ENCODE measurements around the gene ABCB10.
"Not testable (repeated sequence)": the region's sequence is repeated elsewhere in the genome, so short reads cannot be mapped to it uniquely, and the experiment has no call there.

Gene ABCB10

GRCh38 chr1:229570891-229571516, 12.5 kb upstream of the ABCB10 start:
- no peak for DNase-seq

DNA sequence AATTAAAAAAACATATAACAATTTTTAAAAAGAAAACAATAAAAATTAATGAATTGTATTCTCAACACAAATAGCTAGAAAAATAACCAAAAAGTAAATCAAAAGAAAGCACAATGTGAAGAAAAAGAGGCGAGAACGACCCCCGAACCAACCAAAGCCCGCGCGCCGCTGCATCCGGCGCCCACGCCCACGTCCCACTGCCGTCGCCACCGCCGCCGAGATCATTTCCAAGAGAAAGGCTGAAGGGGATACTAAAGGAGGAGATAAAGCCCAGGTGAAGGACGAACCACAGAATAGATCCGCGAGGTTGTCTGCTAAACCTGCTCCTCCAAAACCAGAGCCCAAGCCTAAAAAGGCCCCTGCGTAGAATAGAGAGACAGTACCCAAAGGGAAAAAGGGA, 11.8 kb upstream of the ABCB10 start:
- no peak for DNase-seq

DNA sequence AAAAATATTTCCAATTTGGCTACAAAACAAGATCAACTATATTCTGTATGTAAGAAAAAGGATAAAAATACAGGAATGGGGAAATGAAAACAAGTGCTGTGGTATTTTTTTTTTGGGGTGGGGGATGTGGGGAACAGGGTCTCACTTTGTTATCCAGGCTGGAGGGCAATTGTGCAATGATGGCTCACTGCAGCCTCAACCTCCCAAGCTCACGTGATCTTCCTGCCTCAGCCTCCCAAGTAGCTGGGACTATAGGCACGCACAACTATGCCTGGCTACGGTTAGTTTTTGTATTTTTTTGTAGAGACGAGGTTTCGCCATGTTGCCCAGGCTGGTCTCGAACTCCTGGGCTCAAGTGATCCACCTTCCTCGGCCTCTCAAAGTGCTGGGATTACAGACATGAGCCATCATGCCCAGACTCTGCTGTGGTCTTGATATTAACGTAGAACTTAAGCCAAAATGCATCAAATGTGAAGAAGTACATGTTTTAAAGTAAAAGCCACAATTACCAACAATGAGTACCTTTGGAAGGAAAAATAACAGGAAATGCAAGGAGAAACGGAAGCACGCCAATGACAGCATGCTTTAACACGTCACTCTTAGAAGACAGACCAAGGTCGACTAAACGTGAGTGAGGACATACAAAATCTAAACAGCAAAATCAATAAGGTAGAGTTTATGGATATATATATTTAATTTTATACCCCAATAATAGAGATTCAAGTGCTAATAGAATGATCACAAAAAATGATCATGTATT, 8.8 kb upstream of the ABCB10 start:
- no peak for DNase-seq

GRCh38 chr1:229563701-229564100, 5.2 kb upstream of the ABCB10 start:
- no peak for DNase-seq

GRCh38 chr1:229563241-229563640, 4.7 kb upstream of the ABCB10 start:
- DNase-seq: no peak

GRCh38 chr1:229562686-229563085, 4.2 kb upstream of the ABCB10 start:
- DNase-seq: no peak

- DNase-seq: no peak
Measured at GRCh38 chr1:229561141-229561540, 2.6 kb upstream of the ABCB10 start.

- DNase-seq: not testable (repeated sequence)
Measured at GRCh38 chr1:229560124-229560523, 1.6 kb upstream of the ABCB10 start.

DNA sequence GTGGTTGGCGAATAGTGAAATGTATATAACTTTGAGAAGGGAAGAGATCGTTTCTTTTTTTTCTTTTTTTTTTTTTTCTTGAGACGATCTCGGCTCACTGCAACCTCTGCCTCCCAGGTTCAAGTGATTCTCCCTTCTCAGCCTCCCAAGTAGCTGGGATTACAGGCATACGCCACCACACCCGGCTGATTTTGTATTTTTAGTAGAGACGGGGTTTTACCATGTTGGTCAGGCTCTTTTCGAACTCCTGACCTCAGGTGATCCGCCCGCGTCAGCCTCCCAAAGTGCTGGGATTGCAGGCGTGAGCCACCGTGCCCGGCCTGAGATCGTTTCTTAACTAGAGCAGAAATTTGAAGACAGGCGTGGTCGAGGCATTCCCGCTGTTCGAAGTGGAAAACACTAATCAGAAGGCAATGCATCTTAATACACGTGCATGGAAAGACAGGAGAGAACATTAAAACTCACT, 862 bp upstream of the ABCB10 start:
- not testable (repeated sequence) for DNase-seq

DNA sequence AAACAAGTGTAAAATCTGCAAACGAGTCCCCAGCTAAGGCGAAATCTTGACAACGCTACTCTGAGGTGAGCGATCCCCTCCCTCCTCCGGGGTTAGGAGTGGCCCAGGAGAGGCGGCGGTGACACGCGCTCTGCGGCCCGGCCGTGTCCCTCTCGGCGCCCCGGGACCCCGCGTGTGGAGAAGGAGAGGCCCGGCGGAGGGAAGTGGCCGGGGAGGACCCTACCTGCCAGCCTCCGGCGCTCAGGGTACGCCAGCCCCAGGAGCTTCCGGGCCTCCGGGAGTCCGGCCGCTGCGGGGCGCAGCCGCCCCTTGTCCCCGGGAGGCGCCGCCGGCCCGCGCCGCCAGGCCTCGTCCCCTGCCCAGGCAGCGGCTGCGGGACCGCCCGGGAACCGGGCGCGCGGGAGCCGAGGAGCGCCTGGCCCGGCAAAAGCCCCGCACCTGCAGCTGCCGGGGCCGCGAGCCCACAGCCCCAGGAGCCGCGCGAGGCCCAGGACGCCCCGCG, 543 bp downstream of the ABCB10 start:
- DNase-seq: peak; percentile 32

GRCh38 chr1:229557200-229557850, 1.2 kb downstream of the ABCB10 start:
- peak; percentile 30 for DNase-seq

- no peak for DNase-seq
Measured at GRCh38 chr1:229554886-229555621, 3.5 kb downstream of the ABCB10 start.

DNA sequence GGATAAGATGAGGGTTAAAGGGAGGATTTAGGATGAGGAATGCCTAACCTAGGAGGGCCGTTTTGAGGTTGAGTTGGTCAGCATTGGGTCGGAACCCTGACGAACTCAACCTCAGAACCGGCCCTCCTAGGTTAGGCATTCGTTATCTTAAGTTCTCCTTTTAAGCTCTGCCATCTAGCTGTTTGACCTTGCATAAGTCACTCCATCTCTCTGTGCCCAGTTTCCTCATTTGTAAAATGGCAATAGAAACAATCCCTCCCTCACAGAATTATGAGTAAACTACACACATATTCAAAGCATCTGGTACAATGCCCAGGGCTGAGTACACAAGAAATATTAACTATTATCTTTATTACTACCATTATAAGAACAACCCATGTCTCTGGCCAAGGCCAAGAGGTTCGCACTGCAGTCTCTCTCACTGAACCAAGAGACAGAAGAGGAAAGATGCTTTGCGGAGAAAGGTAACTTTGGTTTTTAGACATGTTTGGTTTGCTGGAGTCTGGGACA, 4.8 kb downstream of the ABCB10 start:
- DNase-seq: no peak

GRCh38 chr1:229552732-229553131, 5.8 kb downstream of the ABCB10 start:
- no peak for DNase-seq

GRCh38 chr1:229550812-229551567, 7.5 kb downstream of the ABCB10 start:
- no peak for DNase-seq

DNA sequence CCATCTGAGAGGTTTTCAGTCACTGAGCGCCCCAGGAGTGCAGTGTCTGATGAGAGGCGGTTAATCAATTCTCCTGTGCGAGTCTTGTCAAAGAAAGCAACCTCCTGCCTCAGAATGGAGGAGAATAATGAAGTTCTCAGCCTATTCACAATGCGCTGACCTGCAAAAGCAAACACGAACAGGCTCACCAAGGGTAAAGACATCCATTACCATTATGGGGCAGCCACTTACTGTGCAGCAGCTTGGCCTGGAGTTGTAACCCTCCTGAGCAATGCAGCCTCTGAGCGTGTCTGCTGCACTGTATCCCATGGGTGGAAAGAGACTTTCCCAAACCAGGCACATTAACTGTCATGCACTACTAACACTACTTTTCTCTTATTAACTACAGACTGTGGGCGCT, 11.0 kb downstream of the ABCB10 start:
- no peak for DNase-seq

DNA sequence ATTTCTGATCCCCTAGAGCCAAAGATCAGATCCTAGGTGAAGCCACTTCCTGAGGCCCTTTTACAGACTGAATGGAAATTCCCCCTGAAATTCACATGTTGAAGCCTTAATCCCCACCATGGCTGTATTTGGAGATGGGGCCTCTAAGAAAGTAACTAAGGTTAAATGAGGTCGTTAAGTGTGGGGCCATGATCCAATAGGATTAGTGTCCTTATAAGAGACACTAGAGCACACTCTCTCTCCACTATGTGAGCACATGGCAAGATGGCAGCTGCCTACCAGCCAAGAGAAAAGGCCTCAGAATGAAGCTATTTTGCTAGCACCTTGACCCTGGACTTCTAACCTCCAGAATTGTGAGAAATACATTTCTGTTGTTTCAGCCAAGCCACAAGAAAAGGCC, 13.9 kb downstream of the ABCB10 start:
- no peak for DNase-seq

DNA sequence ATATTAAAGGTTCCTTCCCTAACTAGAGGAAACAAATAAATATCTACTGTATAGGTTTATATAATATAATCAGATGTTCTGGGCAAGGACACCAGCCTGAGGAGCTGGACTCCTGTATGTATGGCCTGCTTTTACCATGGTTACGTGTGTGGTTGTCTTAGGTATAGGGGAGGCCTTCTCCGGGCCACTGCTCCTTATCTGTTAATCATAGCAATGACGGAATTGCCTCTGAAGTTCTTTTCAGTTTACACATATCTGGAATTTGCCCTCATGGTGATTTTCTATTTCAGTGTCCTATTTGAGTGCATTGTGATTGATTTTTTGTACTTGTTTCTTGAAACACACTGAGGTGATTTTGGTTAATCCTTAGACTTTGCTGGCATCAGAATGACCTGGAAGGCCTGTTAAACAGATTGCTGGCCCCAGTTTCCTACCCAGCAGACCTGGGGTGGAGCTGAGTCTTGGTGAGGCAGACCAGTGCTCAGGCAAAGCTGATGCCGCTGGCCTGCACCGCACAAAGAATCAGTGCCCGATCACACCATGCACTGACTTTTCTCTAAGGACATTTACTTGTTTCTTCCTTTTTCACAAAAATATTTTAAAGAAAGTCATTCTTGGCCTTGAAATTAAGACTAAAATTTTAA, 18.5 kb downstream of the ABCB10 start:
- DNase-seq: no peak

GRCh38 chr1:229538945-229539344, 19.6 kb downstream of the ABCB10 start:
- DNase-seq: no peak

DNA sequence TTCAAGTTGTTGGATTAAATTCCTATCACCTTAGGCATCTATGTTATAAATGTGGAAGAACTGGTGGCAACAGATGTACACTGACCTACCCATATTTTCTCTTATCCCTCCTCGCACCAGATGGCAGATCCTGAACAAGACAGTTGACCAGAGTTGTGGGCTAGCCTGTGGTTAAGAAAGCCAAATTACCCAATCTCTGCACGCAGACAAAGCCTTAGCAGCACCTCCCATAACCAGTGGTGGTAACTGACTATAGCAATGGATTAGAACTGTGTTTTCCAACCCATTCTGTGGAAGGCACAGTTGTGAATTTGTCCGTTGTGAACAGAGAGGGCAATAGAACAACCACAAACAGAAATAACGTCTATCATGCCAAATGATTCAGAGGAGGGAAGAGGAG, 20.6 kb downstream of the ABCB10 start:
- DNase-seq: no peak

GRCh38 chr1:229536982-229537381, 21.5 kb downstream of the ABCB10 start:
- no peak for DNase-seq

DNA sequence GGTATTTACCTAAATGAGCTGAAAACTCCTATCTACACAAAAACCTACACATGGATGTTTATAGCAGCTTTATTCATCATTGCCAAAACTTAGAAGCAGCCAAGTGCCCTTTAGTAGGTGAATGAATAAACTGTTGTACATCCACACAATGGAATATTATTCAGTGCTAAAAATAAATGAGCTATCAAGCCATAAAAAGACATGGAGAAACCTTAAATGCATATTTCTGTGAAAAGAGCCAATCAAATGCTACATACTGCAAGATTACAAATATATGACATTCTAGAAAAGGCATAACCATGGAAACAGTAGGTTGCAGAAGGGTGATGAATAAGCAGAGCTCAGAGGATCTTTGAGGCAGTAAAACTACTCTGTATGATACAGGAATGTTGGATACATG, 23.3 kb downstream of the ABCB10 start:
- no peak for DNase-seq
